Suprapubic skin (tissue), 4 donors: ENCODE data around the gene CTXND1. TPM values are rescaled to one million over a fixed set of nuclear protein-coding genes. Genes with fewer than 3 reads are reported as not detected.

Source experiments
- DNase-seq, 2 donors: peaks; one replicate each; pipeline ENCODE4 v3.0.0-alpha.2; 2019; ENCODE audit warnings: low spot score in 2 of 2
- H3K27ac ChIP-seq: fragments of 200-600 bp; sonication (generic); one replicate; pipeline ENCODE4 v1.5.1; 2019
- H3K27me3 ChIP-seq: fragments of 200-600 bp; sonication (generic); one replicate; pipeline ENCODE4 v1.5.1; 2019
- H3K36me3 ChIP-seq: fragments of 200-600 bp; sonication (generic); one replicate; pipeline ENCODE4 v1.5.1; 2019
- H3K4me1 ChIP-seq: fragments of 200-600 bp; sonication (generic); one replicate; pipeline ENCODE4 v1.5.1; 2019
- H3K4me3 ChIP-seq: fragments of 200-600 bp; sonication (generic); one replicate; pipeline ENCODE4 v1.5.1; 2019; ENCODE audit warnings: mild to moderate bottlenecking
- H3K9me3 ChIP-seq: fragments of 200-600 bp; sonication (generic); one replicate; pipeline ENCODE4 v1.5.1; 2019
- CTCF ChIP-seq, 2 donors: fragments of 200-600 bp in 1 of 2; fragments of 450-650 bp in 1 of 2; sonication (generic) in 1 of 2; IDR thresholded peaks; one replicate each; pipeline ENCODE4 v1.5.1; 2016 to 2019; ENCODE audit warnings: antibody characterized with exemption in 2 of 2, mild to moderate bottlenecking in 1 of 2, moderate library complexity in 1 of 2
- EP300 ChIP-seq: sonication (generic); formaldehyde crosslinking; IDR thresholded peaks from one replicate; pipeline ENCODE4 v1.6.1; 2017; ENCODE audit warnings: antibody characterized with exemption
- POLR2A ChIP-seq, 2 donors: fragments of 450-650 bp; IDR thresholded peaks; one replicate each; pipeline ENCODE4 v1.6.1; 2017; ENCODE audit warnings: antibody characterized with exemption in 2 of 2, mild to moderate bottlenecking in 2 of 2, moderate library complexity in 2 of 2
- POLR2AphosphoS5 ChIP-seq, 3 donors: sonication (generic); formaldehyde crosslinking; IDR thresholded peaks; one replicate each; pipeline ENCODE4 v1.6.1; 2017; ENCODE audit warnings: antibody characterized with exemption in 3 of 3
- WGBS: methylation state at CpG from one replicate; pipeline ENCODE4 v1.1.5; 2018; 5-methylcytosine and 5-hydroxymethylcytosine counted together
- total RNA-seq, 4 donors: library from RNA; depleted of rRNA; stranded (reverse); fragments of >200 nt; gene quantifications; one replicate each; pipeline ENCODE4 v1.1.0, GENCODE V29; 2016

The CTXND1 gene
- total RNA-seq, 4 donors from 2014 or later = 0.24 to 0.55 (median 0.49) TPM; not detected in 1

DNA sequence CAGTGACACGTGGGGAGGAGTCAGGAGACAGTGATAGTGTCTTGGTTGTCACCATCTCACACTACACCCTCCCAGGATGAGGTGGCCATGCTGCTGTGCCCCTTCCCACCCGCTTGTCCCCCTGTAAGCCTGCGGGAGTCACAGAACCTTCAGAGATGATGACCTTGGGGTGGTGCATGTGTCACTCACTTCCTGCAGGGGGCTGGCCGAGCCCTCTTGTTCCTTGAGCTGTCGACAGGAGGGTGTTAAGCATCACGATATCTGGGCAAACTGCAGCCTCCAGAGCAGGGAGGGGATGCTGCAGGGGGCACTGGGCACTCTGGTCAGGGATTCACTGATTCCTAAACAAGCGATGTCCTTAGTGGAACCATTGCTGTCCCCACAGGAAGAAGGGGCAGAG, 71.5 kb downstream of the CTXND1 start:
- Histone ChIP-seq H3K4me1 (no peaks in the 10 kb centered on the region), H3K36me3 (peaks cover 51% of the 10 kb centered on the region), H3K27ac (no peak overlapping the region), H3K9me3 (no peaks in the 10 kb centered on the region), H3K4me3 (no peak overlapping the region), H3K27me3 (no peaks in the 10 kb centered on the region)
- DNase-seq = no peak
- WGBS = 90% methylated on average over 5 of the region's 7 CpGs
- TF ChIP-seq POLR2AphosphoS5 (IDR thresholded peaks at IDR 0.05) (no peak), POLR2A (IDR thresholded peaks at IDR 0.05) (no peak), EP300 (no peak), CTCF (IDR thresholded peaks at IDR 0.05) (no peak)

GRCh38 chr15:80179935-80180334, 72.1 kb downstream of the CTXND1 start:
- no peaks in the 10 kb centered on the region for H3K9me3 ChIP-seq
- 97% methylated on average over 11 of the region's 16 CpGs for WGBS
- no peaks in the 10 kb centered on the region for H3K4me1 ChIP-seq
- TF ChIP-seq POLR2A (IDR thresholded peaks at IDR 0.05) (no peak), EP300 (no peak), CTCF (IDR thresholded peaks at IDR 0.05) (no peak), POLR2AphosphoS5 (IDR thresholded peaks at IDR 0.05) (no peak)
- no peaks in the 10 kb centered on the region for H3K27me3 ChIP-seq
- DNase-seq = no peak
- no peak overlapping the region for H3K4me3 ChIP-seq
- H3K36me3 ChIP-seq = peaks cover 45% of the 10 kb centered on the region
- no peak overlapping the region for H3K27ac ChIP-seq

GRCh38 chr15:80179025-80179759, 72.8 kb downstream of the CTXND1 start:
- Histone ChIP-seq H3K27me3 (no peaks in the 10 kb centered on the region), H3K27ac (no peak overlapping the region), H3K9me3 (no peaks in the 10 kb centered on the region), H3K4me1 (peaks cover 5% of the 10 kb centered on the region), H3K4me3 (no peak overlapping the region), H3K36me3 (peaks cover 41% of the 10 kb centered on the region)
- TF ChIP-seq POLR2A (IDR thresholded peaks at IDR 0.05) (no peak), CTCF (IDR thresholded peaks at IDR 0.05) (no peak), EP300 (no peak), POLR2AphosphoS5 (IDR thresholded peaks at IDR 0.05) (no peak)
- WGBS = 84% methylated on average over 17 of the region's 17 CpGs
- no peak for DNase-seq

DNA sequence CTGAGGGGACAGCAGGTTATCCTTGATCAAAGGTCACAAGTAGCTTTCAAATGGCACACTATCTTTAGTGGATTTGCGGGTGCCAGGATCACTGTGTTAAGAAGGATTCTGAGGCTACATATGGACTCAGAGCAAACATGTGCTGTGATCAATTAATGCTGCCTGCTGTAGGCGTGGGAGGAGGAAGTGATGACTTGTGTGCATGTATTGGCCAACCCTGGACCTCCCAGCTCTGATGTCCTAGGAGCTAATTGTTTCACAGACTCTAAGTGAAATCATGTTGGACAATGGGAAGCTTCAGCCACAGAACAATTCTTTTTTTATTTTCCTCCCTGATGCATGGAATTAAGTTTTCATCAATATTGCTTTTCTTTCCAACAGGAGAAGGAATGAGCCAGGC, 74.9 kb downstream of the CTXND1 start:
- Histone ChIP-seq H3K9me3 (no peaks in the 10 kb centered on the region), H3K36me3 (peaks cover 30% of the 10 kb centered on the region), H3K4me1 (peaks cover 15% of the 10 kb centered on the region), H3K27ac (no peak overlapping the region), H3K27me3 (no peaks in the 10 kb centered on the region), H3K4me3 (no peak overlapping the region)
- TF ChIP-seq POLR2AphosphoS5 (IDR thresholded peaks at IDR 0.05) = no peak
- no peak for TF ChIP-seq EP300
- TF ChIP-seq CTCF (IDR thresholded peaks at IDR 0.05) = no peak
- no peak for TF ChIP-seq POLR2A (IDR thresholded peaks at IDR 0.05)
- WGBS = 77% methylated on average over 2 of the region's 2 CpGs
- DNase-seq = no peak

GRCh38 chr15:80176443-80176842, 75.6 kb downstream of the CTXND1 start:
- no peaks in the 10 kb centered on the region for H3K9me3 ChIP-seq
- H3K4me3 ChIP-seq = no peak overlapping the region
- TF ChIP-seq POLR2AphosphoS5 (IDR thresholded peaks at IDR 0.05) (no peak), EP300 (no peak), CTCF (IDR thresholded peaks at IDR 0.05) (no peak), POLR2A (IDR thresholded peaks at IDR 0.05) (no peak)
- peaks cover 15% of the 10 kb centered on the region for H3K4me1 ChIP-seq
- DNase-seq = no peak
- no peaks in the 10 kb centered on the region for H3K27me3 ChIP-seq
- H3K27ac ChIP-seq = no peak overlapping the region
- peaks cover 25% of the 10 kb centered on the region for H3K36me3 ChIP-seq
- 0% methylated on average over 1 of the region's 6 CpGs for WGBS
